Measurements from ENCODE around the gene OR14I1. TPM values are rescaled to one million over a fixed set of nuclear protein-coding genes. Genes with fewer than 3 reads are reported as not detected.

The OR14I1 gene
- total and polyA plus RNA-seq, 9 of the 15 experiments (the other 6 are each of a cell fraction or from before 2014, with no cell fraction given): not detected

DNA sequence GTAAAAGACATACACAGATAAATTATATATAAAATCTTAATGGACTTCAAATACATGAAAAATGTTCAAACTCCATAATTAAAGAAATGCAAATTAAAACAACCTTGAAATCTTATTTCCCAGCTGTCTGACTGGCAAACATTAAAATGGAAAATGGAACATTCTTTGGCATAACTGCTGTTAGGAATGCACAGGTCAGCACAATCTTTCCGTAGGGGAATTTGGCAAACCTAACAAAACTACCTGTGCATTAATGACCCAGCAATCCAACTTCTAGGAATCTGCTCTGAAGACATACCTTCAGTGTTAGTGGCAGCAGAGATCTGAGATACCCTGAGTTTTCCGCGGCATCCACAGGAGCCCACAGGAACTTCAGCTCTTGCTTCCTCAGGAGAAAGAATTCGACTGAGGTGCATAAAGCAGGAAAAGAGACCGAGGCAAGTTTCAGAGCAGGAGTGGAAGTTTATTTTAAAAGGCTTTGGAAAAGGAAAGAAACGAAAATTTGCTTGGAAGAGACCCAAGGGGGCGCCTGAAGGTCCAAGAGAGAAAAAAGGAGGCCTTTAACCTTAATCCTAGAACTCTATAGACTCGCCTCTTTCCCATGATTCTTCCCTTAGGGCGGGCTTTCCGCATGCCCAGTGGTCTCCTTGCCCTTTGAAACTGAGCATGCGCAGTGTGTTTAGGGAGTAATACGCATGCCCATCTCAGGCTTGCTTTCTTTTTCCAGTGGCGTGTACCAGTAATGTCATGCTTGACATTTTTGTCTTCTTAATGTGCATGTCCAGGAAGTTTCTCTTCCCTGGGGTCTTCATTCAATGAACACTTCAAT is 28.2 kb upstream of the OR14I1 start (continued):
- TF ChIP-seq MEIS2 (IDR thresholded peaks at IDR 0.05; ENCODE audit: partially characterized antibody): peak; percentile 84
- TF ChIP-seq, protein P1, sequence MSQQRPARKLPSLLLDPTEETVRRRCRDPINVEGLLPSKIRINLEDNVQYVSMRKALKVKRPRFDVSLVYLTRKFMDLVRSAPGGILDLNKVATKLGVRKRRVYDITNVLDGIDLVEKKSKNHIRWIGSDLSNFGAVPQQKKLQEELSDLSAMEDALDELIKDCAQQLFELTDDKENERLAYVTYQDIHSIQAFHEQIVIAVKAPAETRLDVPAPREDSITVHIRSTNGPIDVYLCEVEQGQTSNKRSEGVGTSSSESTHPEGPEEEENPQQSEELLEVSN (IDR thresholded peaks at IDR 0.05; ENCODE audit: borderline replicate concordance in 1 of 2, extremely low read depth in 1 of 2, insufficient read depth in 1 of 2, insufficient read length in 1 of 2, low read depth in 1 of 2, low read length in 1 of 2, poor library complexity in 1 of 2, severe bottlenecking in 1 of 2): peak in 1 of 2 experiments; percentile 78
- TF ChIP-seq, protein P2, sequence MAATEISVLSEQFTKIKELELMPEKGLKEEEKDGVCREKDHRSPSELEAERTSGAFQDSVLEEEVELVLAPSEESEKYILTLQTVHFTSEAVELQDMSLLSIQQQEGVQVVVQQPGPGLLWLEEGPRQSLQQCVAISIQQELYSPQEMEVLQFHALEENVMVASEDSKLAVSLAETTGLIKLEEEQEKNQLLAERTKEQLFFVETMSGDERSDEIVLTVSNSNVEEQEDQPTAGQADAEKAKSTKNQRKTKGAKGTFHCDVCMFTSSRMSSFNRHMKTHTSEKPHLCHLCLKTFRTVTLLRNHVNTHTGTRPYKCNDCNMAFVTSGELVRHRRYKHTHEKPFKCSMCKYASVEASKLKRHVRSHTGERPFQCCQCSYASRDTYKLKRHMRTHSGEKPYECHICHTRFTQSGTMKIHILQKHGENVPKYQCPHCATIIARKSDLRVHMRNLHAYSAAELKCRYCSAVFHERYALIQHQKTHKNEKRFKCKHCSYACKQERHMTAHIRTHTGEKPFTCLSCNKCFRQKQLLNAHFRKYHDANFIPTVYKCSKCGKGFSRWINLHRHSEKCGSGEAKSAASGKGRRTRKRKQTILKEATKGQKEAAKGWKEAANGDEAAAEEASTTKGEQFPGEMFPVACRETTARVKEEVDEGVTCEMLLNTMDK (IDR thresholded peaks at IDR 0.05; ENCODE audit: borderline replicate concordance, insufficient read depth, low read depth, low read length, poor library complexity, severe bottlenecking): peak; percentile 32
- TF ChIP-seq, protein P3, sequence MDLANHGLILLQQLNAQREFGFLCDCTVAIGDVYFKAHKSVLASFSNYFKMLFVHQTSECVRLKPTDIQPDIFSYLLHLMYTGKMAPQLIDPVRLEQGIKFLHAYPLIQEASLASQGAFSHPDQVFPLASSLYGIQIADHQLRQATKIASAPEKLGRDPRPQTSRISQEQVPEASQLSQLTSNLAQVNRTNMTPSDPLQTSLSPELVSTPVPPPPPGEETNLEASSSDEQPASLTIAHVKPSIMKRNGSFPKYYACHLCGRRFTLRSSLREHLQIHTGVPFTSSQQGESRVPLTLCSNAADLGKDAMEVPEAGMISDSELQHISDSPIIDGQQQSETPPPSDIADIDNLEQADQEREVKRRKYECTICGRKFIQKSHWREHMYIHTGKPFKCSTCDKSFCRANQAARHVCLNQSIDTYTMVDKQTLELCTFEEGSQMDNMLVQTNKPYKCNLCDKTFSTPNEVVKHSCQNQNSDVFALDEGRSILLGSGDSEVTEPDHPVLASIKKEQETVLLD (IDR thresholded peaks at IDR 0.05): peak; percentile 83
- TF ChIP-seq, protein P4, sequence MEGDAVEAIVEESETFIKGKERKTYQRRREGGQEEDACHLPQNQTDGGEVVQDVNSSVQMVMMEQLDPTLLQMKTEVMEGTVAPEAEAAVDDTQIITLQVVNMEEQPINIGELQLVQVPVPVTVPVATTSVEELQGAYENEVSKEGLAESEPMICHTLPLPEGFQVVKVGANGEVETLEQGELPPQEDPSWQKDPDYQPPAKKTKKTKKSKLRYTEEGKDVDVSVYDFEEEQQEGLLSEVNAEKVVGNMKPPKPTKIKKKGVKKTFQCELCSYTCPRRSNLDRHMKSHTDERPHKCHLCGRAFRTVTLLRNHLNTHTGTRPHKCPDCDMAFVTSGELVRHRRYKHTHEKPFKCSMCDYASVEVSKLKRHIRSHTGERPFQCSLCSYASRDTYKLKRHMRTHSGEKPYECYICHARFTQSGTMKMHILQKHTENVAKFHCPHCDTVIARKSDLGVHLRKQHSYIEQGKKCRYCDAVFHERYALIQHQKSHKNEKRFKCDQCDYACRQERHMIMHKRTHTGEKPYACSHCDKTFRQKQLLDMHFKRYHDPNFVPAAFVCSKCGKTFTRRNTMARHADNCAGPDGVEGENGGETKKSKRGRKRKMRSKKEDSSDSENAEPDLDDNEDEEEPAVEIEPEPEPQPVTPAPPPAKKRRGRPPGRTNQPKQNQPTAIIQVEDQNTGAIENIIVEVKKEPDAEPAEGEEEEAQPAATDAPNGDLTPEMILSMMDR (IDR thresholded peaks at IDR 0.05 in 2 of 3, conservative IDR thresholded peaks at IDR 0.05 in 1 of 3; ENCODE audit: insufficient read depth in 2 of 3, low read depth in 1 of 3, low read length in 3 of 3): peak in 2 of 3 experiments; percentile 28 to 29; a peak in 3 of 6 replicates
- TF ChIP-seq, protein P5, sequence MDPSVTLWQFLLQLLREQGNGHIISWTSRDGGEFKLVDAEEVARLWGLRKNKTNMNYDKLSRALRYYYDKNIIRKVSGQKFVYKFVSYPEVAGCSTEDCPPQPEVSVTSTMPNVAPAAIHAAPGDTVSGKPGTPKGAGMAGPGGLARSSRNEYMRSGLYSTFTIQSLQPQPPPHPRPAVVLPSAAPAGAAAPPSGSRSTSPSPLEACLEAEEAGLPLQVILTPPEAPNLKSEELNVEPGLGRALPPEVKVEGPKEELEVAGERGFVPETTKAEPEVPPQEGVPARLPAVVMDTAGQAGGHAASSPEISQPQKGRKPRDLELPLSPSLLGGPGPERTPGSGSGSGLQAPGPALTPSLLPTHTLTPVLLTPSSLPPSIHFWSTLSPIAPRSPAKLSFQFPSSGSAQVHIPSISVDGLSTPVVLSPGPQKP (CRISPR knock-in tag; IDR thresholded peaks at IDR 0.05): no peak
- TF ChIP-seq EHMT2 (IDR thresholded peaks at IDR 0.05): peak; percentile 43; the same call in 1 of the 2 replicates
- TF ChIP-seq, protein P6, sequence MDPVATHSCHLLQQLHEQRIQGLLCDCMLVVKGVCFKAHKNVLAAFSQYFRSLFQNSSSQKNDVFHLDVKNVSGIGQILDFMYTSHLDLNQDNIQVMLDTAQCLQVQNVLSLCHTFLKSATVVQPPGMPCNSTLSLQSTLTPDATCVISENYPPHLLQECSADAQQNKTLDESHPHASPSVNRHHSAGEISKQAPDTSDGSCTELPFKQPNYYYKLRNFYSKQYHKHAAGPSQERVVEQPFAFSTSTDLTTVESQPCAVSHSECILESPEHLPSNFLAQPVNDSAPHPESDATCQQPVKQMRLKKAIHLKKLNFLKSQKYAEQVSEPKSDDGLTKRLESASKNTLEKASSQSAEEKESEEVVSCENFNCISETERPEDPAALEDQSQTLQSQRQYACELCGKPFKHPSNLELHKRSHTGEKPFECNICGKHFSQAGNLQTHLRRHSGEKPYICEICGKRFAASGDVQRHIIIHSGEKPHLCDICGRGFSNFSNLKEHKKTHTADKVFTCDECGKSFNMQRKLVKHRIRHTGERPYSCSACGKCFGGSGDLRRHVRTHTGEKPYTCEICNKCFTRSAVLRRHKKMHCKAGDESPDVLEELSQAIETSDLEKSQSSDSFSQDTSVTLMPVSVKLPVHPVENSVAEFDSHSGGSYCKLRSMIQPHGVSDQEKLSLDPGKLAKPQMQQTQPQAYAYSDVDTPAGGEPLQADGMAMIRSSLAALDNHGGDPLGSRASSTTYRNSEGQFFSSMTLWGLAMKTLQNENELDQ (CRISPR knock-in tag; IDR thresholded peaks at IDR 0.05; ENCODE audit: borderline replicate concordance): no peak
- TF ChIP-seq TEAD4 (IDR thresholded peaks at IDR 0.05; ENCODE audit: low read length): 0 out of 2 replicates have a peak, but pooled peaks have one; percentile 10
- TF ChIP-seq TEAD4 (CRISPR knock-in tag; IDR thresholded peaks at IDR 0.05; ENCODE audit: borderline replicate concordance): no peak
- 0 out of 2 replicates have a peak, but pooled peaks have one; percentile 28 for TF ChIP-seq ZNF644 (tag; IDR thresholded peaks at IDR 0.05; ENCODE audit: low read depth)
- no peak for TF ChIP-seq ZNF583 (CRISPR knock-in tag; IDR thresholded peaks at IDR 0.05)
- TF ChIP-seq ZNF766 (CRISPR knock-in tag; conservative IDR thresholded peaks at IDR 0.05): 0 out of 2 replicates have a peak, but pooled peaks have one; percentile 36
- no peak for TF ChIP-seq HOXB6 (CRISPR knock-in tag; IDR thresholded peaks at IDR 0.05; ENCODE audit: borderline replicate concordance)
- peak; percentile 86 for TF ChIP-seq L3MBTL2 (IDR thresholded peaks at IDR 0.05)
